K562 (cell line): ENCODE results near the gene ZNF335. TPM values are rescaled to one million over a fixed set of nuclear protein-coding genes. Genes with fewer than 3 reads are reported as not detected.
"Not testable (repeated sequence)": the region's sequence is repeated elsewhere in the genome, so short reads cannot be mapped to it uniquely, and the experiment has no call there.

Source experiments
- ATAC-seq: fragments of 200-7000 bp; cut with Tn5 transposase; 3 replicates; pipeline ENCODE4 v1.9.1; 2020; ENCODE audit warnings: moderate library complexity
- BruUV-seq: library from RNA; stranded (reverse); fragments of 400-500 nt; replicated peaks from 2 replicates; lab custom pipeline; 2021; lab: Mats Ljungman, UMichigan
- CTCF ChIA-PET: fragments of 300-600 bp; formaldehyde crosslinking; extraction: SDS; loops from one replicate; lab custom pipeline; 2021; ENCODE audit warnings: low intra/inter-chr PET ratio; lab: Yijun Ruan, JAX
- POLR2A ChIA-PET: fragments of 300-600, 350-650 bp; sonication (Branson Sonifier 250); formaldehyde crosslinking; extraction: SDS; loops from one replicate; lab custom pipeline; 2021; ENCODE audit warnings: antibody characterized with exemption, inconsistent platforms; lab: Yijun Ruan, JAX
- DNase-seq, 4 experiments: peaks; one replicate each; pipeline versions ENCODE4 v3.0.0 to v3.0.0-alpha.2; 2011 to 2018; ENCODE audit warnings: low spot score in 3 of 4, mixed read lengths in 3 of 4; ENCODE audit errors: extremely low read depth in 1 of 4
- FAIRE-seq: peaks from 2 replicates; lab custom pipeline; 2011; peaks lifted over from hg19 to GRCh38; lab: Jason Lieb, UNC
- H2AFZ ChIP-seq: 2 replicates; pipeline ENCODE4 v1.6.0; 2011; ENCODE audit warnings: low read depth, low read length, control low read depth, inconsistent platforms
- H3K27ac ChIP-seq: fragments of 200-600 bp; 3 replicates; pipeline ENCODE4 v1.8.0; 2011; ENCODE audit warnings: low read depth, mild to moderate bottlenecking, control low read depth, inconsistent platforms, low read length, moderate library complexity, mixed read lengths; ENCODE audit errors: extremely low read depth
- H3K27me3 ChIP-seq, 2 experiments: fragments of 300-600 bp in 1 of 2; 2 replicates in 1 of 2; 3 replicates in 1 of 2; pipeline versions ENCODE4 v1.6.0 to v1.8.0; 2011; ENCODE audit warnings: inconsistent platforms in 2 of 2, low read length in 2 of 2, mild to moderate bottlenecking in 1 of 2, mixed read lengths in 1 of 2, moderate library complexity in 1 of 2; ENCODE audit not compliant: control insufficient read depth in 2 of 2, insufficient read depth in 2 of 2
- H3K36me3 ChIP-seq: fragments of 300-600 bp; 3 replicates; pipeline ENCODE4 v1.8.0; 2011; ENCODE audit warnings: mild to moderate bottlenecking, low read length, inconsistent platforms; ENCODE audit not compliant: control insufficient read depth, insufficient read depth
- H3K4me1 ChIP-seq, 2 experiments: fragments of 200-600 bp in 1 of 2; replicated peaks in 1 of 2; 2 replicates in 1 of 2; 3 replicates in 1 of 2; pipeline versions ENCODE4 v1.5.1 to v1.8.0; 2011; ENCODE audit warnings: inconsistent platforms in 2 of 2, low read length in 2 of 2, mild to moderate bottlenecking in 1 of 2, mixed read lengths in 1 of 2, moderate library complexity in 1 of 2; ENCODE audit not compliant: control insufficient read depth in 2 of 2, insufficient read depth in 2 of 2
- H3K4me2 ChIP-seq: 2 replicates; pipeline ENCODE4 v1.6.1; 2011; ENCODE audit warnings: low read length, control low read depth, inconsistent platforms, mixed read lengths; ENCODE audit not compliant: insufficient read depth
- H3K4me3 ChIP-seq: fragments of 200-600 bp; sonication (generic), shearing (Covaris generic); 2 replicates; pipeline ENCODE4 v1.5.1; 2016; ENCODE audit warnings: control low read depth, inconsistent platforms
- H3K79me2 ChIP-seq: fragments of 200-600 bp; 3 replicates; pipeline ENCODE4 v1.8.0; 2011; ENCODE audit warnings: low read length, inconsistent platforms; ENCODE audit not compliant: control insufficient read depth, insufficient read depth
- H3K9ac ChIP-seq, 2 experiments: 2 replicates each; pipeline versions ENCODE4 v1.6.0 to v1.6.1; 2011; ENCODE audit warnings: low read depth in 2 of 2, low read length in 2 of 2, control low read depth in 1 of 2, inconsistent platforms in 1 of 2, mild to moderate bottlenecking in 1 of 2, mixed read lengths in 1 of 2; ENCODE audit not compliant: insufficient read depth in 1 of 2
- H3K9me1 ChIP-seq: one replicate; pipeline ENCODE4 v1.6.0; 2011; ENCODE audit warnings: inconsistent platforms, mild to moderate bottlenecking, low read length, moderate library complexity; ENCODE audit not compliant: control insufficient read depth, insufficient read depth
- H3K9me3 ChIP-seq: replicated peaks from 2 replicates; pipeline ENCODE4 v1.5.1; 2011; ENCODE audit warnings: low read depth, low read length, inconsistent platforms; ENCODE audit not compliant: control insufficient read depth, insufficient read depth
- H4K20me1 ChIP-seq: replicated peaks from 2 replicates; pipeline ENCODE4 v1.6.1; 2011; ENCODE audit warnings: low read length, inconsistent platforms, mixed read lengths; ENCODE audit not compliant: control insufficient read depth, insufficient read depth
- ILF3 ChIP-seq: fragments of 450-650 bp; IDR thresholded peaks from 2 replicates; pipeline ENCODE4 v1.6.1; 2018; ENCODE audit warnings: antibody characterized with exemption, mild to moderate bottlenecking, moderate library complexity, borderline replicate concordance
- MIER1 ChIP-seq: fragments of 450-650 bp; IDR thresholded peaks from 2 replicates; pipeline ENCODE4 v1.6.1; 2016; ENCODE audit warnings: antibody characterized with exemption, mild to moderate bottlenecking, low read depth
- POLR2A ChIP-seq: fragments of 450-650 bp; conservative IDR thresholded peaks from 2 replicates; pipeline ENCODE4 v1.6.1; 2016
- POLR3A ChIP-seq: IDR thresholded peaks from 2 replicates; pipeline ENCODE4 v1.6.1; 2011; ENCODE audit warnings: borderline replicate concordance, mild to moderate bottlenecking, moderate library complexity; ENCODE audit not compliant: insufficient read length, insufficient read depth; ENCODE audit errors: extremely low read depth
- WGBS: fragments of 100-300 bp; shearing (Covaris generic); methylation state at CpG from one replicate; pipeline ENCODE4 v1.1.6; 2016; ENCODE audit warnings: low coverage, mixed read lengths; ENCODE audit not compliant: insufficient coverage; ENCODE audit errors: missing lambda C conversion rate; 5-methylcytosine and 5-hydroxymethylcytosine counted together
- in situ Hi-C: fragments of 300-500 bp; cut with MboI; formaldehyde crosslinking; loops from 4 replicates; pipeline ENCODE4 v1.15.0; 2018; ENCODE audit warnings: inconsistent platforms, mixed read lengths
- intact Hi-C: fragments of 100-400 bp; cut with micrococcal nuclease; formaldehyde crosslinking; loops from 2 replicates; pipeline ENCODE4 v1.14.2; 2022
- polyA plus RNA-seq, 8 experiments: library from polyadenylated mRNA; depleted of rRNA in 4 of 8; stranded (reverse) in 5 of 8; unstranded in 3 of 8; fragments of >200 nt; fragmentation: Nextera tagmentation in 2 of 8; fragmentation: Illumina TruSeq in 1 of 8; extraction: Ambion mirVana in 2 of 8; extraction: Trizol in 1 of 8; gene quantifications; 2 replicates each; pipeline versions ENCODE4 v1.2.1 to v1.2.3, GENCODE V29; 2011 to 2014; ENCODE audit warnings: inconsistent platforms in 1 of 8, missing spikeins in 1 of 8
- total RNA-seq, 7 experiments: library from RNA; depleted of rRNA in 6 of 7; stranded (reverse); fragments of >200 nt in 6 of 7; fragmentation: Illumina TruSeq in 2 of 7; extraction: Trizol in 2 of 7; gene quantifications; 2 replicates each; pipeline versions ENCODE4 v1.2.1 to v1.2.3, GENCODE V29; 2011 to 2021; ENCODE audit warnings: low replicate concordance in 1 of 7

ZNF335 gene
- total and polyA plus RNA-seq, 9 of the 15 experiments (the other 6 are each of a cell fraction or from before 2014, with no cell fraction given): 0.39 to 16.0 (median 7.6) TPM

DNA sequence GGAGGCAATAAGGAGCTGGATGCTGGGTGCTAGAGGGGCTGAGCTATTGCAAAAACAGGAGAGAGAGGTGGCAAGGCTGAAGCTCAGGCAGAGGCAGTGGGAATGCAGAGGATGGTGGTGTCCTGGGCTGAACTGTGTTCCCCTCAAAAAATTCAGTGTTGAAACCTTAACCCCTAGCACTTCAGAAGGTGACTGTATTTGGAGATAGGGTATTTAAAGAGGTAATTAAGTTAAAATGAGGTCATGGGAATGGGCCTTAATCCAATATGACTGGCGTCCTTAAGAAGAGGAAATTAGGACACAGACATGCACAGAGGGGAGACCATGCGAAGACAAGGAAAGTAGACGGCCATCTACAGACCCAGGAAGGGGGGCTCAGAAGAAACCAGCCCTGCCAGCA lies 25.2 kb upstream of the ZNF335 start:
- Histone ChIP-seq H3K36me3 (no peaks in the 10 kb centered on the region), H3K9me3 (no peaks in the 10 kb centered on the region), H3K4me3 (no peak overlapping the region), H3K4me1 (peaks cover 0 to 8% of the 10 kb centered on the region in 2 experiments; a peak in 1 of 5 replicates), H3K9ac (no peak overlapping the region), H4K20me1 (peaks cover 4% of the 10 kb centered on the region; the same call in 1 of the 2 replicates), H3K79me2 (no peaks in the 10 kb centered on the region), H3K27ac (no peak overlapping the region), H3K9me1 (no peaks in the 10 kb centered on the region), H3K4me2 (no peak overlapping the region)
- 0% methylated on average over 3 of the region's 3 CpGs for WGBS
- no peak for DNase-seq
- no peak for ATAC-seq
- intact Hi-C loops (no loop called here), in situ Hi-C loops (no loop called here)
- CTCF ChIA-PET: no interaction called here
- no peak for FAIRE-seq
- TF ChIP-seq POLR2A: no peak
- no peak for TF ChIP-seq POLR3A
- TF ChIP-seq ILF3: no peak
- TF ChIP-seq MIER1: no peak
- TF ChIP-seq, all 486 proteins: peak for 0
- POLR2A ChIA-PET: interaction anchor here (0.6 to 1.1 kb wide), 3 partner anchors 16 to 274 kb away, joined by 3 to 4 read pairs (median 3); no protein-coding TSS in a partner anchor
- no peak overlapping the region for H2AFZ ChIP-seq
- BruUV-seq: no TSS peak
- H3K27me3 ChIP-seq: peaks cover 34 to 41% of the 10 kb centered on the region in 2 experiments

DNA sequence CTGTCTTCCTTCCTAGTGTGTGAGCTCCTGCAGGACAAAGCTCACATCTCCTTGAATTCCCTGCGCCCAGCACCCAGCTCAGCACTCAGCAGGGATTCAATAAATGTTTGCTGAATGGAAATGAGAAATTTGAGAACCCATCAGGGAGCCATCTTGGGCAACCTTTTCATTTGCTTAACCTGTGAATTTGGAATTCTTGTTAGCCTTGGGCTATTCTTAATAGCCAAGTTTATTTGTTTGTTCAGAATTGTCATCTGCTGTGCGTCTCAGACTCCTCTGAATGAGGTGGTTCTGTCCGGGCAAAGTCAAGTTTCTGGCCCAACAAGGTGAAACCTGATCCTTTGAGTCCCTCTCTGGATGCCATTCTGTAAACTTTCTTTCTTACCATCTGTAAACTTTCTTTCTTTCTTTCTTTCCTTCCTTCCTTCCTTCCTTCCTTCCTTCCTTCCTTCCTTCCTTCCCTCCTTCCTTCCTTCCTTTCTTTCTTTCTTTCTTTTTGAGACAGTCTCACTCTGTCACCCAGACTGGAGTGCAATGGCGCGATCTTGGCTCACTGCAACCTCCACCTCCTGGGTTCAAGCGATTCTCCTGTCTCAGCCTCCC lies 23.6 kb upstream of the ZNF335 start:
- ATAC-seq, H3K36me3 ChIP-seq, H3K4me1 ChIP-seq, H2AFZ ChIP-seq, H3K4me2 ChIP-seq, POLR2A ChIA-PET, BruUV-seq, H3K4me3 ChIP-seq, in situ Hi-C loops, H4K20me1 ChIP-seq, H3K9me3 ChIP-seq, H3K9ac ChIP-seq, H3K9me1 ChIP-seq, H3K27ac ChIP-seq, intact Hi-C loops, H3K79me2 ChIP-seq, DNase-seq, FAIRE-seq: not testable (repeated sequence)
- H3K27me3 ChIP-seq: peaks cover 21 to 29% of the 10 kb centered on the region in 2 experiments; a peak in 4 of 5 replicates
- CTCF ChIA-PET: interaction anchor here (0.6 kb wide), 1 partner anchor 1541 kb away, joined by 3 read pairs; no protein-coding TSS in a partner anchor
- 9% methylated on average over 6 of the region's 6 CpGs for WGBS
